T-helper 17 cell (primary cell): ENCODE measurements around the gene MACROD2. TPM values are rescaled to one million over a fixed set of nuclear protein-coding genes. Genes with fewer than 3 reads are reported as not detected.

Experiments used
- ATAC-seq: fragments of 150-1000 bp; cut with Tn5 transposase; 2 replicates; pipeline ENCODE4 v1.10.0; 2021; ENCODE audit warnings: mild to moderate bottlenecking, moderate library complexity
- DNase-seq, 3 donors: peaks; one replicate each; pipeline versions ENCODE4 v3.0.0 to v3.0.0-alpha.2; 2020 to 2021
- H3K9me3 ChIP-seq: one replicate; pipeline ENCODE4 v1.7.0; 2013; ENCODE audit warnings: low read length, mild to moderate bottlenecking; ENCODE audit not compliant: control insufficient read depth, poor library complexity, severe bottlenecking
- H3K27ac Mint-ChIP-seq: one replicate; pipeline ENCODE4 v1.8.0; 2022; ENCODE audit warnings: mild to moderate bottlenecking, moderate library complexity, mixed read lengths
- H3K27me3 Mint-ChIP-seq: one replicate; pipeline ENCODE4 v1.8.0; 2022; ENCODE audit warnings: mixed read lengths
- H3K36me3 Mint-ChIP-seq: one replicate; pipeline ENCODE4 v1.8.0; 2022; ENCODE audit warnings: low read depth, mixed read lengths
- H3K4me1 Mint-ChIP-seq: one replicate; pipeline ENCODE4 v1.8.0; 2022; ENCODE audit warnings: mild to moderate bottlenecking, mixed read lengths
- H3K4me3 Mint-ChIP-seq: one replicate; pipeline ENCODE4 v1.8.0; 2022; ENCODE audit warnings: mild to moderate bottlenecking, moderate library complexity, mixed read lengths
- total RNA-seq, 4 donors: library from RNA in 2 of 4; stranded (reverse) in 2 of 4; gene quantifications; one replicate each; pipeline ENCODE4 v1.2.3 and lab custom pipeline; 2022 to 2026

Gene MACROD2
- total RNA-seq, 2 donors from 2014 or later = 0.85 TPM; not detected in 1

DNA sequence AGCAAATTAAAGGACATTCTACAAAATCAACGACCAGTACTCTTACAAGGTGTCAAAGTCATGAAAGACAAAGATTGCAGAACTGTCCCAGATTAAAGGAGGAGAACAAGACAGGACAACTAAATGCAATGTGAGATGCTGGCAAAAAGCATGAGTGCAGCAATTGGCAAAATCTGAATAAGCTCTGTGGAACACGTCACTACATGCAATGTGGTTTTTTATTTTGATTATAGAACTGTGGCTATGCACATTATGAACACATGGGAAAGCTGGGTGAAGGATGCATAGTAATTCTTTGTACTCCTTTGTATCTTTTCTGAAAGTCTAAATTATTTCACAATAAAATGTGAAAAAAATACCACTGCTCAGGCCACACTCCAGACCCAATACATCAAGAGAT lies 2068.6 kb downstream of the MACROD2 start:
- H3K27ac Mint-ChIP-seq = no peak overlapping the region
- no peaks in the 10 kb centered on the region for H3K4me1 Mint-ChIP-seq
- no peak for DNase-seq

DNA sequence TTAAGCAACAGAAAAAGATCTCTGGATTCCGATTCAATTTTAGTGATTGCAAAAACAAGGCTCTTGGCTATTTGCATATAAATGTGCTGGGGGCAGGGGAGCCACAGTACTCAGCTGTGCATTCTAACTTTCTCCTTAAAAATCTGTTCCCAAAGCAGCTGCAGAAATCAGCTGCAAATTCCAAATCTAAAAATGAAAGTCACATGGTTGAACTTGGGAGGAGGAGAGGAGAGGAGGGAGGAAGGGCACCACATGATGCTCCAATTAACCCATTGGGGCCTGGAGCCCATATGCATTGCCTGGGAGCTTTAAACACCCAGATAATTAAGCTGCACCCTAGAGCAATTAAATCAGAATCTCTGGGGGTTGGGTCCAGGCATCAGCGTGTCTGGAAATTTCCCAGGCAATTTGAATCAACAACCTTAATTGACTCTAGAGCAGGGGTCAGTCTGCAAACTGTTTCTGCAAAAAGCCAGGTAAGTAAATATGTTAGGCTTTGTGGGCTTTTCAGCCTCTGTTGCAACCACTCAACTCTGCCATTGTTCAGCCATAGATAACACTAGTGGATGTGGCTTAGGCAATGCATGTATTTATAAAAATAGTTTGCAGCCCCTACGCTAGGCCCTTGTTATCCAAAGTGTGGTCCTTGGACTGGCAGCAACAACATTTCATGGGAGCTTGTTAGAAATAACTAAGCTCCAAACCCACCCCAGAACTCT lies 2069.8 kb downstream of the MACROD2 start:
- no peak overlapping the region for H3K27ac Mint-ChIP-seq
- no peak overlapping the region for H3K4me3 Mint-ChIP-seq
- H3K27me3 Mint-ChIP-seq = no peaks in the 10 kb centered on the region
- DNase-seq (no peak), ATAC-seq (no peak)
- no peaks in the 10 kb centered on the region for H3K36me3 Mint-ChIP-seq
- H3K9me3 ChIP-seq = no peaks in the 10 kb centered on the region
- no peaks in the 10 kb centered on the region for H3K4me1 Mint-ChIP-seq

More for the DNA sequence above, 2068.6 kb downstream of the MACROD2 start:
- no peaks in the 10 kb centered on the region for H3K9me3 ChIP-seq
- no peaks in the 10 kb centered on the region for H3K36me3 Mint-ChIP-seq
- H3K4me3 Mint-ChIP-seq = no peak overlapping the region
- no peaks in the 10 kb centered on the region for H3K27me3 Mint-ChIP-seq
- no peak for ATAC-seq

DNA sequence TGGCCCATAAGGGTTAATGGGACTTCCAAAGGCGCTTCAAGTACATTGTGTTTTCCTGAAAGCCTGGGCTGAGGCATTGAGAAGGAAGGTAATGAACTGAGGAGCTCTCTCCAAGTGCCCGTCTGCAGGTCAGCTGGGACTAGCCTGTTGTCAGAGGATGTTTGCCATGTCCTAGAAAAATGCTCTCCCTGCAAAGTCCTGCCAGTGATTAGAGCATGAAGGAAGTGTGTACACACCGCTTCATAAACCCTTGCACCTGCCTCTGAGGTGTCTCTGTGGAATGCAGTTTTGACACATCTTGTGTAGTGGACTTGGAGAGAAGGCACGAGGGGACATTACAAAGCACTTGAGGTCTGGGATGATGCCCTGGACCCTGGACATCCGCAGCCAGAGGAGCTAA lies 2071.3 kb downstream of the MACROD2 start:
- no peak for DNase-seq
- Mint-ChIP-seq H3K36me3 (no peaks in the 10 kb centered on the region), H3K27me3 (no peaks in the 10 kb centered on the region), H3K4me3 (no peak overlapping the region), H3K27ac (no peak overlapping the region), H3K4me1 (no peaks in the 10 kb centered on the region)
- H3K9me3 ChIP-seq = no peaks in the 10 kb centered on the region
- ATAC-seq = no peak

DNA sequence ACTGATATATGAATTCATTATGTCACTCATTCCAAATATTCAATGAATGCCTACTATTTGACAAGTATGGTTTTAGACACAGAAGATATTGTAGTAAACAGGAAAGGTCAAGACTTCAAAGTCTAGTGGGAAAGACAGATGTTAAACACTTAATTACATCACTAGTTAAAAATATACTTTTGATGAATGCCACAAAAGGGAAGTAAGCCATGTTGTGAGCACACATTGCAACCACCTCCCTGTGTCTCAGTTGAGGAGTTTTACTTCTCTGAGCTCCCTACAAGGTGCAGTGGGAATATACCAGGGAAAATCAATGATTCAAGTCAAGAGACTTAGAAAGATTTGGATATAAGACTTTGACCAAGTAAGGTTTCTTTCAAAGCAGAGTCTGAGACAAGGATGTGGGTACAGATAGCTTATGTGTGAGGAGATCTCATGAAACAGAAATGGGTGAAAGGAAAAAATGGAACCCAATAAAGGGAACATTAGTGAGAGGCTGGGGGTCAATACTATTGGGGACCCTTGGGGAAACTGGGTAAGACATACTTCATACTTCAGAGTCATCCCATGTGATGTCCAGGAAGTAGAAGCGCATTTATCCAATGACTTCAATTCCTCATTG lies 2074.2 kb downstream of the MACROD2 start:
- H3K36me3 Mint-ChIP-seq = no peaks in the 10 kb centered on the region
- no peaks in the 10 kb centered on the region for H3K4me1 Mint-ChIP-seq
- H3K4me3 Mint-ChIP-seq = no peak overlapping the region
- H3K9me3 ChIP-seq = no peaks in the 10 kb centered on the region
- ATAC-seq (peak; percentile 32), DNase-seq (no peak)
- H3K27ac Mint-ChIP-seq = no peak overlapping the region
- H3K27me3 Mint-ChIP-seq = no peaks in the 10 kb centered on the region

DNA sequence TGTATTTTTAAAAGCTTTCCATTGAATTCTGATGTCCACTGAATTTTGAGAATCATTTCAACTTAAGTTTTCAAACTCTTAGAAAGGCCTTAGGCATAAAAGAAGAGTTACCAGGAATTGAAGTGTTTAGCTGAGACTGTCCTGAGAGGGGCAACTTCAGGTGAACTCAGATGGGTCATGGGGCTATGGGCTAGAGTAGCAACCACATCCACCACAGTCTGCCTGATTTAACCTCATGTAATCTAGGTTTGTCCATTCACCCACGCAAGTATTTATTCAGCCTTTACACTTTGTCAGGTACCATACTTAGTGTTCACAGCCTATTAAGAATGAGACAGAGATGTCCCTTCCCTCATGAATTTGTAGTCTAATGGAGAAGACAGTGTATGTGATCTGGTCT lies 2076.9 kb downstream of the MACROD2 start:
- H3K4me3 Mint-ChIP-seq = no peak overlapping the region
- no peak for ATAC-seq

DNA sequence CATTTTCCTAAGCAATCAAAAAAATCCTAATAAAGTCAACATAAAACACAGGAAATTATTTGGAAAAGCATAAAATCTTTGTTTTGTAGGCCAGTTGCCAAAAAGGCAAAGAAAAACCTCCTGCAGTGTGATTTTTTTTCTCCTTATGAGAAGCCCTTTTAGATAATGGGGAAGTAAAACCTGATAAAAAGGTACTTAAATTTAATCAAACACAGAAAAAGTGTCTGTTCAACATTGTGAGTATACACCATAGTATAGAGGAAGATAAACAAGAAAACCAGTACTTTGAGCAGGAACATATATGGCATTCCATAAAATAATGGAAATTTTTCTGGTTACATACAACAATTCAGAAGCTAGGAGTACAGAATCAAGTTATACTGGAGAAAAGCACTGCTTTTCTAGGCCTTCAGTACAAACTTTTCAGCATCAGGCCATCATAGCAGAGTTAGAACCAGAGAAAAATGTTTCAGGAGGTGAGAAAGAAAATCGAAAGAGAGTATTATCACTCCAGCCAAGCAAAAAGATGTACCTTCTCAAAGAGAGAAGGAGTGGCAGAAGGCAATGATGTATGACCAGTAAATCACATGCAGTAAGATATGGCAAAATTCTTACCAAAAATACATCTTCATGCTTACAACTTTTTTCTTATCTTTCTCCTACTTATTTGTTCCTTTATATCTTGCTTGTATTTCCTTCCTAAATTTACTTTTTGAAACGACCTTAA lies 2083.0 kb downstream of the MACROD2 start:
- Mint-ChIP-seq H3K27me3 (no peaks in the 10 kb centered on the region), H3K4me1 (no peaks in the 10 kb centered on the region), H3K36me3 (no peaks in the 10 kb centered on the region), H3K27ac (no peak overlapping the region), H3K4me3 (no peak overlapping the region)
- DNase-seq (no peak), ATAC-seq (no peak)
- H3K9me3 ChIP-seq = no peaks in the 10 kb centered on the region

More for the DNA sequence above, 2076.9 kb downstream of the MACROD2 start:
- Mint-ChIP-seq H3K36me3 (no peaks in the 10 kb centered on the region), H3K4me1 (no peaks in the 10 kb centered on the region), H3K27ac (no peak overlapping the region), H3K27me3 (no peaks in the 10 kb centered on the region)
- H3K9me3 ChIP-seq = no peaks in the 10 kb centered on the region
- DNase-seq = no peak

DNA sequence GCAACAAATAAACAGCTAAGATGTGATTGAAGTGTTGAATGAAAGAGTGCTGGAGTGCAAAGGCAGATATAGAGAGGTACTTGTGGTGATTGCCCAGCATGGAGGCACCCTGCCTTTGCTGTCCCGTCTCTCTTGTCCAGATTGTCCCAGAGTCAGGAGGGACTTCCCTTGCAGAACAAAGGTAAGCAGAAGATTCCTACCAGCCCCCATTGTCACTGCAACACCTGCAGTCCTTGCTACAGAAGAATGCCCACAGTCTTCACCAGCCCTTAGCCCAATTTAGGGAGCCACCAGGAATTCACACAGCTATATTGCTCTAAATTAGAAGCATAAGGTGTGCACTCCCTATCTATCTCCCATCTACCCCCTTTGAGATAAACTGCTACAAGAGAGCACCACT lies 2086.1 kb downstream of the MACROD2 start:
- Mint-ChIP-seq H3K27ac (no peak overlapping the region), H3K27me3 (no peaks in the 10 kb centered on the region), H3K4me1 (no peaks in the 10 kb centered on the region), H3K36me3 (no peaks in the 10 kb centered on the region), H3K4me3 (no peak overlapping the region)
- ATAC-seq (no peak), DNase-seq (no peak)
- H3K9me3 ChIP-seq = no peaks in the 10 kb centered on the region

DNA sequence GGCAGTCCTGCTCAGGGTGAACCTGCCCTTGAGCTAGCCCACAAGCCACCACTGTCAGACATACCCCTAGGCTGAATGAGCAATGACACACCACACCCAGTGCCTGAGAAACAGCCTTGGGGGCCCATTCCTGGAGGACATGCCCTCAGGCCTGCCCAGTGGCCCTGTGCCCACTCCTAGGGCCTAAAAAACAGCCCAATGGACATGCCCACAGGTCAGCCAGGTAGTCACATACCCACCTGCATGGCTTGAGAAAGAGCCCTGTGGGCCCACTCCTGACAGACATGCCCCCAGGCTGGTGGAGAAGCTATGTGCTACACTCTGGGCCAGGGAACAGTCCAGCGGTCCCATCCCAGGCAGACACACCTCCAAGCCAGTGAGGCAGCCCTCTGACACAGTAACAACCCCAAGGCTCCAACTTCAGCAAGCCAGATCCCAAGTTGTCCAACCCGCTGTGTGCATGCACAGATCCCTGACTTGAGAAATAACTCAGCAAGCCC lies 2086.8 kb downstream of the MACROD2 start:
- no peaks in the 10 kb centered on the region for H3K4me1 Mint-ChIP-seq
- H3K27ac Mint-ChIP-seq = no peak overlapping the region
- no peaks in the 10 kb centered on the region for H3K36me3 Mint-ChIP-seq
- DNase-seq = no peak
- no peak for ATAC-seq
- no peaks in the 10 kb centered on the region for H3K9me3 ChIP-seq
- no peak overlapping the region for H3K4me3 Mint-ChIP-seq
- no peaks in the 10 kb centered on the region for H3K27me3 Mint-ChIP-seq

DNA sequence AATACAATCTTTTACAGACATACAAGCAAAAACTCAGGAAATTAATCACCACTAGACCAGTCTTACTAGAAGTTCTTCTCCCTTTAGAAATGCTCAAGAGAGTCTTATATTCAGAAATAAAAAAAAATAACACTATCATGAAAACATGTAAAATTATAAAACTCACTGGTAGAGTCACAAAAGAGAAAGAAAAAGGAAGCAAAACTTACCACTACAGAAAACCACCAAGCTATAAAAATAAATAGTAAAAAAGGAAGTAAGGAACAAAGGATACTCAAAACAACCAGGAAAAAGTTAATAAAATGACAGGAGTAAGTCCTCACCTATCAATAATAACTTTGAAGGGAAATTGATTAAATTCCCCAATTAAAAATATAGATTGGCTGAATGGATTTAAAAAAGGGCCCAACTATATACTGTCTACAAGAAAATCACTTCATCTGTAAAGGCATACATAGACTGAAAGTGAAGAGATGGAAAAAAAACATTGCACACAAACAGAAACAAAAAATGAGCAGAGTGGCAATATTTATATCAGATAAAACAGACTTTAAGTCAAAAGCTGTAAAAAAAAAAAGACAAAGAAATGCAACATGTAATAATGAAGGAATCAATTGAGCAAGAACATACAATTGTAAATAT lies 2088.4 kb downstream of the MACROD2 start:
- ATAC-seq (no peak), DNase-seq (no peak)
- H3K36me3 Mint-ChIP-seq = no peaks in the 10 kb centered on the region
- H3K27ac Mint-ChIP-seq = no peak overlapping the region
- H3K4me3 Mint-ChIP-seq = no peak overlapping the region
- no peaks in the 10 kb centered on the region for H3K27me3 Mint-ChIP-seq
- H3K9me3 ChIP-seq = no peaks in the 10 kb centered on the region
- H3K4me1 Mint-ChIP-seq = no peaks in the 10 kb centered on the region

DNA sequence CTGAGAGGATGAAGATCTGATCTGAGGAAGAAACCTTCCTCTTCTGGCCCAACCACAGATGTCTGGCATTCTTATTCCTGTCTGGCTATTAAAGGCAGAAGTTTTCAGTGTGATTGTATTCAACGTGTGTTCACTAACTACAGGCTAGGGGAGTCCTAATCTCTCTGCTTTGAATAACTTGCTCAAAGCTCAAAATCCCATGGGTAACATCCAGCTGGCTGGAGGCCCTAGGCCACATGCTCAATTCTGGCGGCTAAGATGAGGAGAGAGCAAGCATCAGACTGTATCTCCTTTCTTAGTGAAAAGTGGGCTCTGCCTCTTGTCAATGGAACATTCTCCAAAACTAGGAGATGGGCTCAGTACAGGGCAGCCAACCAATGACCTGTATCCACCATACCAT lies 2099.9 kb downstream of the MACROD2 start:
- H3K9me3 ChIP-seq = no peaks in the 10 kb centered on the region
- no peaks in the 10 kb centered on the region for H3K27me3 Mint-ChIP-seq
- H3K27ac Mint-ChIP-seq = no peak overlapping the region
- ATAC-seq = no peak
- DNase-seq = no peak
- no peak overlapping the region for H3K4me3 Mint-ChIP-seq
- H3K36me3 Mint-ChIP-seq = no peaks in the 10 kb centered on the region
- no peaks in the 10 kb centered on the region for H3K4me1 Mint-ChIP-seq

DNA sequence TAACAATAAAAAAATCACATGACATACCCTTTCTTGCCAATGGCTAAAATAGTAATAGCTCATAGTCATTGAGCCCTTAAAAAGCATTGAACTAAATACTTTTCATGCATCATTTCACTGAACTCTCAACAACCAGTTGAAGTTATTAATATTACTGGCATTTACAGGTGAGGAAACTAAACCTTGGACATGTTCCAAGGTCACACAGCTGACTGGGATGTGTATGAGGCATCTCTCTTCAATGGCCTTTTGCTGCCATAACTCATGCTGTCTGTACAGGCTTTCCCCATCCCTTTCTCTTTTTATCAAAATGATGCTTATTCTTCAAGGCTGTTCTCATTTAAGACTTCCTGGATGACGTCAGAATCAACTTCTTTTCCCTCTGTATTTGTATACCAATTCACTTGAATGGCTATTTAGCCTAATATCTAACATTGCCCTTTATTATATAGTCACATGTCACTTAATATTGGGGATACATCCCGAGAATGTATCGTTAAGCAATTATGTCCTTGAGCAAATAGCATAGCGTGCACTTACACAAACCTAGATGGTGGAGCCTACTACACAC lies 2101.5 kb downstream of the MACROD2 start:
- no peaks in the 10 kb centered on the region for H3K9me3 ChIP-seq
- Mint-ChIP-seq H3K27me3 (no peaks in the 10 kb centered on the region), H3K27ac (no peak overlapping the region), H3K36me3 (no peaks in the 10 kb centered on the region), H3K4me1 (no peaks in the 10 kb centered on the region), H3K4me3 (no peak overlapping the region)
- DNase-seq (no peak), ATAC-seq (no peak)

DNA sequence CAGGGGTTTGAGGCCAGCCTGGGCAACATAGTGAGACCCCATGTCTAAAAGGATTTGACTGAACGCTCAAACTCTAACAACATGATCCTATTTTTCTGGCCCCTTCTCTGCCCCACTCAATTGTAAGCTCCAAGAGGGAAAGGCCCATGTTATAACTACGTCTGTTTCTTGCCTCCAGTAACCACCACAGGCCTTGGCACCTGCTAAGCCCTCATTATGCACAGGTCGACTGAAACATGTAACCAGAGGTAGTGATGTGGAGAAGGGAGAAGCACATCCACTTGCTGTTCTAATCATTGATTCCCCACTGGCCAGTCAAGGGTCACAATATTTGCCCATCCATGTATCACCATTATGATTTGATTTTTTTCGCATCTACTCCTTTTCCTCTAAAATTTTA lies 2102.5 kb downstream of the MACROD2 start:
- Mint-ChIP-seq H3K27ac (no peak overlapping the region), H3K4me1 (no peaks in the 10 kb centered on the region), H3K36me3 (no peaks in the 10 kb centered on the region), H3K4me3 (no peak overlapping the region), H3K27me3 (no peaks in the 10 kb centered on the region)
- DNase-seq = no peak
- H3K9me3 ChIP-seq = no peaks in the 10 kb centered on the region
- no peak for ATAC-seq
